AG09319 (cell line): ENCODE data around the gene FLRT2.
A peak's percentile ranks its signal among the peaks of the same experiment; 100 is the strongest.

Experiments
- DNase-seq: peaks from one replicate; pipeline ENCODE4 v3.0.0-alpha.2; 2010; ENCODE audit warnings: low read depth; ENCODE audit errors: extremely low read depth
- TF ChIP-seq, protein P1 (sequence below): IDR thresholded peaks from 2 replicates; pipeline ENCODE4 v1.5.1; 2011; ENCODE audit warnings: low read depth, mild to moderate bottlenecking, inconsistent platforms, low read length, moderate library complexity

FLRT2 gene

DNA sequence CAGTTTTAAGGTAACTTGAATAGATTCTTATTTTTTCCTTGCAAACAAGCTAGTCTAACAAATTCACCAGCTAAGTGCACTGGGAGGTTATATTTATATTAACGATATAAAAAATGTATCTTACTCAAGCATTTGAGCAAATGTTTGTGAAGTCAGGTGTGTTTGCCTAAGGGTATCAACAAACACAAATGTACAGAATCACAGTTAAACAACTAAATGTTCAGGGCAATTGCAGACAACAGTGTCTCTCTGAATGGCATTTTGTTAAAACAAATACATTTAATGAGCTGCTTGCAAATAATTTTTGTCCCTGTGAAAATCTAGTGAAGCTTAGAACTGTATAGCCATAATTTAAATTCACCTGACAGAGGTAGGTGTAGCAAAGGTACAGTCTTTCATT is 28.2 kb upstream of the FLRT2 start:
- TF ChIP-seq, protein P1, sequence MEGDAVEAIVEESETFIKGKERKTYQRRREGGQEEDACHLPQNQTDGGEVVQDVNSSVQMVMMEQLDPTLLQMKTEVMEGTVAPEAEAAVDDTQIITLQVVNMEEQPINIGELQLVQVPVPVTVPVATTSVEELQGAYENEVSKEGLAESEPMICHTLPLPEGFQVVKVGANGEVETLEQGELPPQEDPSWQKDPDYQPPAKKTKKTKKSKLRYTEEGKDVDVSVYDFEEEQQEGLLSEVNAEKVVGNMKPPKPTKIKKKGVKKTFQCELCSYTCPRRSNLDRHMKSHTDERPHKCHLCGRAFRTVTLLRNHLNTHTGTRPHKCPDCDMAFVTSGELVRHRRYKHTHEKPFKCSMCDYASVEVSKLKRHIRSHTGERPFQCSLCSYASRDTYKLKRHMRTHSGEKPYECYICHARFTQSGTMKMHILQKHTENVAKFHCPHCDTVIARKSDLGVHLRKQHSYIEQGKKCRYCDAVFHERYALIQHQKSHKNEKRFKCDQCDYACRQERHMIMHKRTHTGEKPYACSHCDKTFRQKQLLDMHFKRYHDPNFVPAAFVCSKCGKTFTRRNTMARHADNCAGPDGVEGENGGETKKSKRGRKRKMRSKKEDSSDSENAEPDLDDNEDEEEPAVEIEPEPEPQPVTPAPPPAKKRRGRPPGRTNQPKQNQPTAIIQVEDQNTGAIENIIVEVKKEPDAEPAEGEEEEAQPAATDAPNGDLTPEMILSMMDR, result no peak
- no peak for DNase-seq

DNA sequence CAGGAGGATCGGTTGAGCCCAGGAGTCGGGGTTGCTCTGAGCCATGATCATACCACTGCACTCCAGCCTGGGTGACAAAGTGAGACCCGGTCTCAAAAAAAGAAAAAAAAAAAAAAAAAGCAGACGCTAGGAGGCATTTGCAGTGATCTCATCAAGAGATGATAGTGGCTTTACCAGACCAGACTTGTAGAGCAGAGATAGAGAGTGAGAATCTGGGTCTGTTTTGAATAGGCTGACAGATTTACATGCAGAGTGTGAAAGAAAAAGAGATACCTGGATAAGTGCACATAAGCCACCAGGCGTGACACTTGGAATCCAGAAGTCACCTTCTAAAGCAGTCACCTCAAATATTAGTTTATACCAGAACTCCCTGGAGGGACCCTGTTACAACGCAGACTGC is 21.1 kb upstream of the FLRT2 start:
- DNase-seq, result no peak
- TF ChIP-seq, protein P1, result no peak

DNA sequence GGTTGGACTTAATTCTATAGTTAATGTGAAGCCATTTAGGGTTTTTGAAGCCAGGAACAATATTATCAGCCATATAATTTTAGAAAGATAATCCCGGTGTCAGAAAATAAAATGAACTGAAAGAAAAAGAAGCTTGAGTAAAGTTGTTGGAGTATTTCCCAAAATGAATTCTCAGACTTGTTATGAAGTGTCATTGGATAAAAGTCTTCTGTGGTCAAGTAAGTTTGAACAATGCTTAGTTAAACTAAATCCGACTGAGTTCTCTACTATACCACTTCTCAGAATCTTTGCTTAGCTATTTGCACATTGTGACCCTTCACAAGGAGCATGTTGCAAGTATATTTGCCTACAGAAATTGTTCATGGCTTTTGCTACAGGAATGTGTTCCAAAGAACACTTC is 17.5 kb upstream of the FLRT2 start:
- TF ChIP-seq, protein P1, result no peak
- no peak for DNase-seq

DNA sequence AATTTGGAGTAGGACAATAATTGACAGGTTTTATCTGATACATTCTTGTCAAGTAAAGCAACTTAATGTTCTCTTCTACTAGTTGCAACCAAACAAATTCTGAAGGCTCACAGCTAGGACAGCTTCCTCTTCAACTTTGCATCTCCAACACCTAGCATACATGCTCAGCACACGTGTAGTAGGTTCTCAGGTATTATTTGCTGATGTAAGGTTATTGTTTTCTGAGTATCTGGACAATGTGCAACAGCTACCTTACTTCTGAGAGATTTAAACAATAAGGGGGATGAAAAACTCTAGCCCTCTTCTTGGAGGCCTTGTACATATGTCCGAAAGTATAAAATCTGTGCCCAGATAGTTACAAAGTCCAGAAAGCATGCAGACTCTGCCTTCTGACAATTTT is 15.5 kb upstream of the FLRT2 start:
- DNase-seq, result no peak
- TF ChIP-seq, protein P1, result no peak

DNA sequence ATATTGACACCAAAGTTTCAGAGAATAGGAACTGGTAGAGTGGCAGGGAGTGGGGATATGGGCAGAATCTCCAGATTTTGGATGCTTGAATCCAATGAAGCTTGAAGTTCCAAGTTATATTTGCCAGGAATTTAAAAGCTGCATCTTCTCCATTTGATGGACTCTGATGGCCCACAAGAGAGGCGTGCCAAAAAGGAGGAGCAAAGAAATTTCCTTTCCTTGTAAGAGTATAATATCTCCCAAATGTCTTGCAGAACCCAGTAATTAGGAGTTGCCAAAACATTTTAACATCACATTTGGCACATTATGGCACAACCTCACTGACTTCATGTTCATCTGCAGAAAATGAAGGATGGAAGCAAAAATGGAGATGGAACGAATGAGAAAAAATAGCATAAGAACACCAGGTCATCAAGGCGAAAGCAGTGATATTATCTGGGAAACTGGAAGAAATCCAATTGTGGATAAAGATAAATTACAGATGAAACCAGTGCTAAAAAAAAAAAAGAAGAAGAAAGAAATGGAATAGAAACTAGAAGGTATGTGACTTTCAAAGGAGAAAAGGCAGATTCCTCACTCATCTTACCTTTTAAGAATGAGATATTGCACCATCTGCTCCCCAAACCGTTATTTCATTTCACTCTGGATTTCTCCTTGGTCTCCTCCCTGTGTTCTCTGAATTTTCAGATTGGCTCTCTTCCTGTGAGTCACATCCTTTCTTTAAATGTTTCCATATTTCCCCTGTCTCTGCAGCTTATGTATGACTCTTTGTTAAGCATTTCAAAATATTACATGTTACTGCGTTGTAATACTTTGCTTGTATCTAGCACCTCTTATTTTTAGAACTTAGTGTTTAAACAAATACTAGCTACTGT is 13.5 kb upstream of the FLRT2 start:
- DNase-seq, result peak; percentile 82
- TF ChIP-seq, protein P1, result no peak

DNA sequence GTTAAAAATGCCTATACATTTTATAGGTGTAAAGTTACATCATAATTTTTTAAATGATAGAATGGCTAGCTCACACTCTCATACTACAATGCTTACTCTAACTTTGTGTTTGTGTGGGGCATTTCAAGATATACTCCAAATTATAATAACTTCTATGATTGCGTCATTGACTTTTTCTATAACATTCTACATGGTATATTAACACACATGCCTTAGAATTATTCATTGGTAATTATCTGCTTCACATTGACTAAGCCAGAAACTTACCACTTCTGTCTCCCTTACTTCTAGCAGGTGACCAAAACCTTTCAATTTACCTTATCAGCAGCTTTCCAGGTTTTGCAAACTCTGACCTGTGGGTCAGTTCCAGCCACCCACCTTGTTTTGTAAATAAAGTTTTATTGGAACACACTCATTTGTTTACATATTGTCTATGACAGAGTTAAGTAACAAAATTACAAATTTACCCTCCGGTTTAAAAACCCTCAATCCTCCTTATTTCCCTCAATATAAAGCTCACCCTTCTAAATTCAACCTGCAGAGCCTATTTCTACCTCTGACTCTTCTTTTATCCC is 12.7 kb upstream of the FLRT2 start:
- DNase-seq, result no peak
- TF ChIP-seq, protein P1, result no peak

DNA sequence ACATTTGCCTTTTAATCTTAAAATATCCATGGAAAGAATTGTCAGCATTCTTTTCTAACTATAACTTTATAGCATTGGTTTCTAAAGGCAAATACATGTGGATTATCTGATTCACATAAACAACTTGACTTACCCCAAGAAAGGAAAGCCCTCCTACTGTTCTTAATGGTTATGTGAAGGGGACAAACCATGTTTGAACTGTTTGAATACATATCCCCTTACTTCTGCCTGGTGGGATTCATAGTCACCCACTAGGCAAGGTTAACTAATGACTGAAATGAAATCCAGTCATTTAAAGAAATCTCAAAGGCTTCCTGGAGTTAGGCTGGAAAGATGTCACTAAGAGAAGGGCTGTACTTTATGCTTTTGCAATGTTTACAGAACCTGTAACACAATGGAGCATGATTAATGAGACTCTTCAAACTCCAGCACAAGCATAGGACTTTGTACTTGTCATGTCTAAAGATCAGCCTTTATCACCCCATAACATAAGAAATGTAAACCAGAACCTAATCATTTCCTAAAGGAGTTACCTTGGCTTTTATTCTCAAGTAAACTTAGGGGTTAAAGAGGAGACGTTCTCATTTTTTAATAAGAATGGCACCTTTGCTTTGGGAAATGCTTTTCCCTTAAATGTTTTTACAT is 10.2 kb upstream of the FLRT2 start:
- TF ChIP-seq, protein P1, result no peak
- no peak for DNase-seq
